ENCODE results near the gene HNRNPA2B1. TPM values are rescaled to one million over a fixed set of nuclear protein-coding genes. Genes with fewer than 3 reads are reported as not detected.
"Not testable (repeated sequence)": the region's sequence is repeated elsewhere in the genome, so short reads cannot be mapped to it uniquely, and the experiment has no call there.

The HNRNPA2B1 gene
- total RNA-seq, 2 donors from 2014 or later = 824 to 1,096 TPM

- ATAC-seq = peak in 1 of 2 donors; percentile 4
Observed at GRCh38 chr7:26202019-26202990, 1.8 kb upstream of the HNRNPA2B1 start.

GRCh38 chr7:26201247-26202018 is 887 bp upstream of the HNRNPA2B1 start, which contains the start of gene CBX3:
Gene CBX3, plus strand, starts transcription at chr7:26201745. Its CDS starts 1,254 bp downstream, at chr7:26202999.
- H3K36me3 Mint-ChIP-seq = peaks cover 76% of the 10 kb centered on the region
- H3K27me3 Mint-ChIP-seq = no peaks in the 10 kb centered on the region
- H3K9me3 Mint-ChIP-seq = no peaks in the 10 kb centered on the region
- DNase-seq (ENCODE audit: low spot score) (peak; percentile 98), ATAC-seq (peak; percentile 81 to 85)
- H3K4me3 Mint-ChIP-seq = peak within 1 kb of the TSS; percentile 100
- peaks cover 49 to 61% of the 10 kb centered on the region in 2 donors for H3K4me1 Mint-ChIP-seq (ENCODE audit: low read depth in 2 of 2)
- peak within 1 kb of the TSS; percentile 100 for H3K27ac Mint-ChIP-seq

More at GRCh38 chr7:26202019-26202990, 1.8 kb upstream of the HNRNPA2B1 start:
- peak overlapping the region; percentile 96 for H3K4me3 Mint-ChIP-seq
- no peaks in the 10 kb centered on the region for H3K27me3 Mint-ChIP-seq
- peaks cover 44 to 61% of the 10 kb centered on the region in 2 donors for H3K4me1 Mint-ChIP-seq (ENCODE audit: low read depth in 2 of 2)
- no peaks in the 10 kb centered on the region for H3K9me3 Mint-ChIP-seq
- peak; percentile 76 for DNase-seq (ENCODE audit: low spot score)
- H3K36me3 Mint-ChIP-seq = peaks cover 76% of the 10 kb centered on the region
- peak overlapping the region; percentile 82 to 84 for H3K27ac Mint-ChIP-seq

- Mint-ChIP-seq H3K4me1 (ENCODE audit: low read depth in 2 of 2) (peaks cover 53 to 61% of the 10 kb centered on the region in 2 donors), H3K4me3 (peak overlapping the region; percentile 100), H3K27me3 (no peaks in the 10 kb centered on the region), H3K36me3 (peaks cover 79% of the 10 kb centered on the region), H3K27ac (peak overlapping the region; percentile 100), H3K9me3 (no peaks in the 10 kb centered on the region)
- peak; percentile 81 for DNase-seq (ENCODE audit: low spot score)
- ATAC-seq = peak; percentile 18 to 54
Observed at GRCh38 chr7:26200038-26200443, 505 bp downstream of the HNRNPA2B1 start.

- ATAC-seq (no peak), DNase-seq (ENCODE audit: low spot score) (peak; percentile 73)
- H3K4me3 Mint-ChIP-seq = peak overlapping the region; percentile 100
- H3K27ac Mint-ChIP-seq = peak overlapping the region; percentile 100
- no peaks in the 10 kb centered on the region for H3K9me3 Mint-ChIP-seq
- peaks cover 52 to 58% of the 10 kb centered on the region in 2 donors for H3K4me1 Mint-ChIP-seq (ENCODE audit: low read depth in 2 of 2)
- H3K27me3 Mint-ChIP-seq = no peaks in the 10 kb centered on the region
- H3K36me3 Mint-ChIP-seq = peaks cover 75% of the 10 kb centered on the region
Observed at GRCh38 chr7:26199301-26200037, 1.1 kb downstream of the HNRNPA2B1 start.

- Mint-ChIP-seq H3K27ac (peak overlapping the region; percentile 100), H3K4me3 (peak overlapping the region; percentile 100), H3K4me1 (ENCODE audit: low read depth in 2 of 2) (peaks cover 54 to 58% of the 10 kb centered on the region in 2 donors), H3K9me3 (no peaks in the 10 kb centered on the region), H3K27me3 (no peaks in the 10 kb centered on the region), H3K36me3 (peaks cover 73% of the 10 kb centered on the region)
- DNase-seq (ENCODE audit: low spot score) (no peak), ATAC-seq (no peak)
Observed at GRCh38 chr7:26198781-26199169, 1.8 kb downstream of the HNRNPA2B1 start.

GRCh38 chr7:26198133-26198780 is 2.3 kb downstream of the HNRNPA2B1 start:
- H3K27ac Mint-ChIP-seq = peak overlapping the region; percentile 100
- ATAC-seq (no peak), DNase-seq (ENCODE audit: low spot score) (no peak)

GRCh38 chr7:26197153-26198115 is 3.1 kb downstream of the HNRNPA2B1 start:
- Mint-ChIP-seq H3K4me1 (ENCODE audit: low read depth in 2 of 2) (peaks cover 59 to 63% of the 10 kb centered on the region in 2 donors), H3K9me3 (no peaks in the 10 kb centered on the region), H3K4me3 (peak overlapping the region; percentile 100), H3K27ac (peak overlapping the region; percentile 100), H3K27me3 (no peaks in the 10 kb centered on the region), H3K36me3 (peaks cover 75% of the 10 kb centered on the region)
- no peak for DNase-seq (ENCODE audit: low spot score)
- ATAC-seq = no peak

More at GRCh38 chr7:26198133-26198780, 2.3 kb downstream of the HNRNPA2B1 start:
- H3K9me3 Mint-ChIP-seq = no peaks in the 10 kb centered on the region
- no peaks in the 10 kb centered on the region for H3K27me3 Mint-ChIP-seq
- H3K36me3 Mint-ChIP-seq = peaks cover 75% of the 10 kb centered on the region
- H3K4me3 Mint-ChIP-seq = peak overlapping the region; percentile 100
- H3K4me1 Mint-ChIP-seq (ENCODE audit: low read depth in 2 of 2) = peaks cover 57 to 58% of the 10 kb centered on the region in 2 donors

- Mint-ChIP-seq H3K4me3 (peak overlapping the region; percentile 100), H3K27ac (peak overlapping the region; percentile 100), H3K4me1 (ENCODE audit: low read depth in 2 of 2) (peaks cover 71 to 72% of the 10 kb centered on the region in 2 donors), H3K27me3 (no peaks in the 10 kb centered on the region), H3K36me3 (peaks cover 86% of the 10 kb centered on the region), H3K9me3 (no peaks in the 10 kb centered on the region)
- no peak for DNase-seq (ENCODE audit: low spot score)
- ATAC-seq = no peak
Observed at GRCh38 chr7:26195867-26196657, 4.5 kb downstream of the HNRNPA2B1 start.

- Mint-ChIP-seq H3K9me3 (no peaks in the 10 kb centered on the region), H3K27ac (peak overlapping the region; percentile 100), H3K36me3 (peaks cover 88% of the 10 kb centered on the region), H3K4me1 (ENCODE audit: low read depth in 2 of 2) (peaks cover 75 to 77% of the 10 kb centered on the region in 2 donors), H3K4me3 (peak overlapping the region; percentile 100), H3K27me3 (no peaks in the 10 kb centered on the region)
- no peak for DNase-seq (ENCODE audit: low spot score)
- ATAC-seq = no peak
Observed at GRCh38 chr7:26195182-26195581, 5.4 kb downstream of the HNRNPA2B1 start.

GRCh38 chr7:26194764-26195163 is 5.8 kb downstream of the HNRNPA2B1 start:
- Mint-ChIP-seq H3K4me3 (peak overlapping the region; percentile 100), H3K36me3 (peaks cover 86% of the 10 kb centered on the region), H3K4me1 (ENCODE audit: low read depth in 2 of 2) (peaks cover 74 to 78% of the 10 kb centered on the region in 2 donors), H3K27ac (peak overlapping the region; percentile 100)
- DNase-seq (ENCODE audit: low spot score); H3K9me3 Mint-ChIP-seq; ATAC-seq; H3K27me3 Mint-ChIP-seq: not testable (repeated sequence)

GRCh38 chr7:26193432-26194207 is 6.9 kb downstream of the HNRNPA2B1 start:
- peaks cover 83% of the 10 kb centered on the region for H3K36me3 Mint-ChIP-seq
- DNase-seq (ENCODE audit: low spot score) (no peak), ATAC-seq (peak; percentile 37 to 49)
- peak overlapping the region; percentile 86 for H3K4me3 Mint-ChIP-seq
- peak overlapping the region; percentile 100 for H3K27ac Mint-ChIP-seq
- no peaks in the 10 kb centered on the region for H3K27me3 Mint-ChIP-seq
- H3K9me3 Mint-ChIP-seq = no peaks in the 10 kb centered on the region
- H3K4me1 Mint-ChIP-seq (ENCODE audit: low read depth in 2 of 2) = peaks cover 72 to 87% of the 10 kb centered on the region in 2 donors

Data from natural killer cell treated with Interleukin-12 subunit alpha and Interleukin-12 subunit beta and Interleukin-15 and Interleukin-18, amount 100 ng/mL, for 72 hours (primary cell).